HUES6 (cell line): ENCODE results near the gene LIG3.

Experiments used
- H3K27ac ChIP-seq: 2 replicates; pipeline ENCODE4 v1.7.0; 2013; ENCODE audit warnings: low read depth, mild to moderate bottlenecking, low read length, inconsistent platforms
- H3K27me3 ChIP-seq: 2 replicates; pipeline ENCODE4 v1.6.1; 2013; ENCODE audit warnings: low read length; ENCODE audit not compliant: control insufficient read depth, insufficient read depth
- H3K36me3 ChIP-seq: 2 replicates; pipeline ENCODE4 v1.6.1; 2013; ENCODE audit warnings: low read length; ENCODE audit not compliant: control insufficient read depth, insufficient read depth
- H3K4me1 ChIP-seq: 2 replicates; pipeline ENCODE4 v1.6.1; 2013; ENCODE audit warnings: low read length; ENCODE audit not compliant: control insufficient read depth, insufficient read depth
- H3K4me3 ChIP-seq: 2 replicates; pipeline ENCODE4 v1.5.1; 2013; ENCODE audit warnings: low read depth, low read length
- H3K9ac ChIP-seq: one replicate; pipeline ENCODE4 v1.6.1; 2013; ENCODE audit warnings: mild to moderate bottlenecking, low read length
- H3K9me3 ChIP-seq: 2 replicates; pipeline ENCODE4 v1.6.1; 2013; ENCODE audit warnings: low read depth, low read length; ENCODE audit not compliant: control insufficient read depth, insufficient read depth

LIG3 gene

DNA sequence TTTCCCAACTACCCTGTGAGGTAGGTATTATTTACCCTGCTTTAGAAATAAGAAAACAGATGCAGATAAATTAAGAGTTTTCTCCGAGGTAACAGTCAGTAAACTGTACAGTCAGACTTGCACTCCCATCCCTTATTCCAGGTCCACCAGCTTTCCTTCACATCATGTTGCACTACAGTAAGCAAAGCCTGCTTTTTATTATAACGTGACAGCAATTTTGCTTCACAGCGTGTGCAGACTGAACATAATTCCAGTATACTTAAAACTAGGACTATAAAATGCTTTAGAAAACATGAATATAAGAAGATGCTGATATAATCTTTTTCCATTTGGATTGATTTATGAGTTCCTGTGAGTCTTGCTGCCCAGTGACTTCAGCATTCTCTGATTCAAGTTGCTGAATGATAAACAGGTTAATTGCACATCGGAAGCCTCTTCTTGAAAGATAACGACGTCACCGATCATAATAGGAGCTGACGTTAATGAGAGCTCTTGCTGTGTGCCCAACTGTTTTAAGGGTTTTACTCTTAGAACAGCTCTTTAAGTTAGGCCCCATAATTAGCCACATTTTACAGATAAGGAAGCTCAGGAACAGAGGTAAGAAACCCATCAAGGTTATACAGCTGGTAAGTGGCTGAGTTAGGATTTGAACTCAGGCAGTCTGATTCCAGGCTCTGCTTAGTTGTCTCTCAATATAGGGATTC lies 1.4 kb downstream of the LIG3 start:
- peak overlapping the region; percentile 97; the same call in 1 of the 2 replicates for H3K27ac ChIP-seq
- H3K36me3 ChIP-seq, result peaks cover 42% of the 10 kb centered on the region
- peak overlapping the region; percentile 96 for H3K9ac ChIP-seq
- H3K9me3 ChIP-seq, result no peaks in the 10 kb centered on the region
- no peaks in the 10 kb centered on the region for H3K27me3 ChIP-seq
- H3K4me1 ChIP-seq, result peaks cover 4% of the 10 kb centered on the region; the same call in 1 of the 2 replicates
- H3K4me3 ChIP-seq, result peak overlapping the region; percentile 75

DNA sequence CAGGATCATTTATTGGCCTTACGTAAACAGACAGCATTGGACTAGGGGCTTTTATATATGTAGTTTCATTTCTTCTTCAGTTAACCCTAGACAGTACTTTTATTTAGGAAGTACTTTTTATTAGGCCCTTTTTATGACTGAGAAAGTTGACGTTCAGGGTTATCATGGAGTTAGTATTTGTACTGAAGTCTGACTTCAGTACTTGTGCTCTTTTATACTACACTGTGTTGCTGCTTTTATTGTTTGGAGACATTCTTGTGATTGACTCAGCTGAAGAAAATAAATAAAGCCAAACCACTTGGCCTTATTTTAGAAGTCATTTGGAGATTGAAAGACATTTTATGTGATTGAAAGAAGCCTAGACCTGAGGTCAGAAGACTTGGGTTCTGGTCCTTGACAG lies 6.9 kb downstream of the LIG3 start:
- Histone ChIP-seq H3K27me3 (no peaks in the 10 kb centered on the region), H3K9me3 (no peaks in the 10 kb centered on the region), H3K36me3 (peaks cover 91% of the 10 kb centered on the region), H3K4me1 (no peaks in the 10 kb centered on the region), H3K9ac (no peak overlapping the region), H3K27ac (no peak overlapping the region), H3K4me3 (no peak overlapping the region)

DNA sequence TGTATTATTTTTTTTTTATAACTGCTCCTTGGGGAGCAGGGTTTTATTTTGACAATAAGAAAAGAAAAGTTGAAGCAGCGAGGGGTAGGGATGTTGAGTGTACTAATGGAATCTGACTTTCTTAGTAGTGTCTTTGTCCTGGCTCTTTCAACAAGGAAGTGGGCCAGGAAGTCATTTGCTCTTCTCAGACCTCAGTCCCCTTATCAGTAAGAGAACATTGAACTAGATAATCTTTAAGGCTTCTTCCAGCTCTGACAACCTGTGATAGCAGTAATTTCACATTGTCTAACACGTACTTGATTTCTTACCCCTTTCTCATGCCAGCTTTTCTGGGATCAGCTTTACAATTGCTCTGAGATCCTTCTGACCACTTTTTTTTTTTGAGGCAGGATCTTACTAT lies 8.3 kb downstream of the LIG3 start:
- Histone ChIP-seq H3K36me3 (peaks cover 94% of the 10 kb centered on the region), H3K27ac (no peak overlapping the region), H3K4me1 (no peaks in the 10 kb centered on the region), H3K9ac (no peak overlapping the region), H3K9me3 (no peaks in the 10 kb centered on the region), H3K27me3 (no peaks in the 10 kb centered on the region), H3K4me3 (no peak overlapping the region)

DNA sequence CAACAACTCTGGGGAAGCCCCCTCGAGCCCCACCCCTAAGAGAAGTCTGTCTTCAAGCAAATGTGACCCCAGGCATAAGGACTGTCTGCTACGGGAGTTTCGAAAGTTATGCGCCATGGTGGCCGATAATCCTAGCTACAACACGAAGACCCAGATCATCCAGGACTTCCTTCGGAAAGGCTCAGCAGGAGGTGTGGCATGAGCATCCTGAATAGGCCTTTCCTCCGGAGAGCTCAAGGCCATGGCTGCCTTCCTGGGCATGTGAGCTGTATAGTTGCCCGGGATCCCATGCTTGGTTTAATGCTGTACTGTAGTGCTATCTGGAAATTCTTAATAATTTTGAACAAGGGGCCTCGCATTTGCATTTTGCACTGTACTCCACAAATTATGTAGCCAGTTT lies 9.2 kb downstream of the LIG3 start:
- Histone ChIP-seq H3K36me3 (peaks cover 96% of the 10 kb centered on the region), H3K9ac (no peak overlapping the region), H3K4me3 (no peak overlapping the region), H3K9me3 (no peaks in the 10 kb centered on the region), H3K27me3 (no peaks in the 10 kb centered on the region), H3K27ac (no peak overlapping the region), H3K4me1 (no peaks in the 10 kb centered on the region)

DNA sequence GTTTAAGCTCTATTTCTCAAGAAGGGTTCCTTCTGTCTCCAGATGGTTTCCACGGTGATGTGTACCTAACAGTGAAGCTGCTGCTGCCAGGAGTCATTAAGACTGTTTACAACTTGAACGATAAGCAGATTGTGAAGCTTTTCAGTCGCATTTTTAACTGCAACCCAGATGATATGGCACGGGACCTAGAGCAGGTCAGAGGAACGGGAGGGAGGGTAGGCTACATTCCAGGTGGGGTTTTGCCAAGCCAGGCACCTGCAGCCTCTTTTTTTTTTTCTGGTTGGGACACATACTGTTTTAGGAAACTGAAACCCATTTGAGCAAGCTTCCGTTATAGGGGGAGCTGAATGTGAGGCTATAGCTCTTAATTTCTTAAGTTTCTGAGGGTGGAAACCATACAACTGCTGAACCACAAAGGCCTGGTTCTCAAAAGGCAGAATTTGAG lies 10.6 kb downstream of the LIG3 start:
- Histone ChIP-seq H3K27me3 (no peaks in the 10 kb centered on the region), H3K27ac (no peak overlapping the region), H3K9ac (no peak overlapping the region), H3K36me3 (peaks cover 97% of the 10 kb centered on the region), H3K9me3 (no peaks in the 10 kb centered on the region), H3K4me1 (no peaks in the 10 kb centered on the region), H3K4me3 (no peak overlapping the region)

DNA sequence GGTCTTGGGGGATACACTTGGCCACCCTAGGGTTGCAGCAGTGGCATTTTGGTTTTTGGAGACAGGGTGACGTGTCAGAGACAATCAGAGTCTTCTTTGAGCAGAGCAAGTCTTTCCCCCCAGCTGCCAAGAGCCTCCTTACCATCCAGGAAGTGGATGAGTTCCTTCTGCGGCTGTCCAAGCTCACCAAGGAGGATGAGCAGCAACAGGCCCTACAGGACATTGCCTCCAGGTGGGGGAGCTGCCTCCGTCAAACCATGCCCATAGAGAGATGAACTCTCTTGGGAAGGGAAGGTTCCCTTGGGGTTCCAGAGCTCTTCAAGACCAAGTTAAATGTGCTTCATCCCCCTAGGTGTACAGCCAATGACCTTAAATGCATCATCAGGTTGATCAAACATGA lies 11.3 kb downstream of the LIG3 start:
- Histone ChIP-seq H3K4me1 (no peaks in the 10 kb centered on the region), H3K27me3 (no peaks in the 10 kb centered on the region), H3K36me3 (peaks cover 97% of the 10 kb centered on the region), H3K9me3 (no peaks in the 10 kb centered on the region), H3K4me3 (no peak overlapping the region), H3K9ac (no peak overlapping the region), H3K27ac (no peak overlapping the region)

DNA sequence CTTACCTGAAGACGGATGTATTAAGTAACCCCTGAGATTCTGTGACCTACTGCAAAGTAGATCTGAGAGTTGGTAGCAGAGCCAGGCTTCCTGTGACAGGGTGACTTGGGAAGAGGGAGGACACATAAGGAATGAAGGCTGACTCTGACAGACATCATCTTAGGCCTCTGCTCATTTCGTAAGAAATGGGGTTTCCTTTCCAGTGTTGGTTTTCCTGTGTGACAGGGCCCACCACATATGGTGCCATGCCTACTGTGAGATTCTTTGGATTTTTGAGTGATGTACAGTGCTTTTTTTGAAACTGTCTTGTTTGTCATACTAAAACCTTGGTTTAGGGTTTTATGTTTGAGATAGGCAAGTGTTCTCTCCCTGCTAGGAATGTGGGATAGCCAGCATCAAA lies 12.7 kb downstream of the LIG3 start:
- H3K9ac ChIP-seq, result no peak overlapping the region
- no peak overlapping the region for H3K27ac ChIP-seq
- H3K4me1 ChIP-seq, result no peaks in the 10 kb centered on the region
- H3K36me3 ChIP-seq, result peaks cover 100% of the 10 kb centered on the region
- H3K27me3 ChIP-seq, result no peaks in the 10 kb centered on the region
- no peak overlapping the region for H3K4me3 ChIP-seq
- H3K9me3 ChIP-seq, result no peaks in the 10 kb centered on the region

DNA sequence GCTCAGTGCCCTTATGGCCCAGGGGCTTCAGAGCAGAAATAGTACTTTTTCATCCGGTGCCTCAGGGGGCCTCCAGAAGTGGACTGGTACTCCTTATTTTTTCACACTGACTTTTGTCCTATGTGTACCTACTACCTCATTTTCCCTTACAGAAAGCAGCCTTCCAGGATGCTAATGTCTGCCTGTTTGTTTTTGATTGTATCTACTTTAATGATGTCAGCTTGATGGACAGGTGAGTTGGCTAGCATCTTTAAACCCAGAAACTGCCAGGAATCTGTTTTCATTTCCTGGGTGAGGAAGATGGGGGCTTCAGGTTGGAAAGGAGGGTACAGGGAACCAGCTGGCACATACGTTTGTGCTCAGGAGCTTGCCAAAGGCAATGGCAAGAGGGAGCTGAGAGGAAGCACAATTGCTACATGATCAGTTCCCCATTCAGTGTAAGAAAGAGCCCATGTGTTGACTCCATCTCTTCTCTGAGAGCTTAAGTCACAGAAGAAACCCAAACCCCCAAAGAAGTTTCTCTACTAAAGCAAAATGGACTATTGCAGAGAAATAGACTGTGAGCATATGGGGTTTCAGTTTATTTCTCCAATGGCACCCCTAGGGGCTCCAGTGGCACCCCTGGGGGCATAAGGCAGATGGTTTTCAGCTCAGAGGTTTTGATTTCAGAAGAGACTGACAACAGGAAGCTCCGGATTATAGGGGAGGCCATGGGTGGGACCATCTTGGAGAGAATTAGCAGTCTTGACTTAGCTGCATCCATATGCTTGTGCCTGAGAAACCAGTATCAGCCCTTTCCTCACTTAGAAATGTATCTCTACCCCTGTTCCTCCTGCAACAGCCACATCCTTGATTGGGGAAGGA lies 16.3 kb downstream of the LIG3 start:
- no peak overlapping the region for H3K4me3 ChIP-seq
- H3K36me3 ChIP-seq, result peaks cover 98% of the 10 kb centered on the region
- H3K9ac ChIP-seq, result no peak overlapping the region
- no peaks in the 10 kb centered on the region for H3K9me3 ChIP-seq
- H3K27me3 ChIP-seq, result no peaks in the 10 kb centered on the region
- no peaks in the 10 kb centered on the region for H3K4me1 ChIP-seq
- H3K27ac ChIP-seq, result no peak overlapping the region

DNA sequence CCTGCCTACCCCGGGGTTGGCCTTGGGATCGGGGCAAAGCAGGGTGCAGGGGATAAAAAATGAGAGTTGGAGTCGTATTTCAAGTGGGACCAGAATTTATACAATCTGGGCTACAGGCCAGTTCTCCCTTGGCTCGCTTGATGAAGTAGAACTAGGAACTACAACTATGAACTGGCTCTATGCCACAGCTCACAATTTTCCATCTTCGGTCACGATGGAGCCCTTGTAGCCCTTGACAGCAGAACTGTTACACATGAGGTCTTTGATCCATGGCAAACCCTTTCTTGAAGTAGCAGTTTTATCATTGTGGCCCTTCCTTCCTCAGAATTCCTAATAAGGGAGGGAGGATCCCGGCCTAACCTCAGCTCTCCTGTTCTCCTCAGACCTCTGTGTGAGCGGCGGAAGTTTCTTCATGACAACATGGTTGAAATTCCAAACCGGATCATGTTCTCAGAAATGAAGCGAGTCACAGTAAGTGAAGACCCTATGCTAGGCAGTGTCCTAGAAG lies 17.1 kb downstream of the LIG3 start:
- peaks cover 98% of the 10 kb centered on the region for H3K36me3 ChIP-seq
- H3K27me3 ChIP-seq, result no peaks in the 10 kb centered on the region
- H3K27ac ChIP-seq, result no peak overlapping the region
- H3K9ac ChIP-seq, result no peak overlapping the region
- H3K9me3 ChIP-seq, result no peaks in the 10 kb centered on the region
- no peaks in the 10 kb centered on the region for H3K4me1 ChIP-seq
- no peak overlapping the region for H3K4me3 ChIP-seq

DNA sequence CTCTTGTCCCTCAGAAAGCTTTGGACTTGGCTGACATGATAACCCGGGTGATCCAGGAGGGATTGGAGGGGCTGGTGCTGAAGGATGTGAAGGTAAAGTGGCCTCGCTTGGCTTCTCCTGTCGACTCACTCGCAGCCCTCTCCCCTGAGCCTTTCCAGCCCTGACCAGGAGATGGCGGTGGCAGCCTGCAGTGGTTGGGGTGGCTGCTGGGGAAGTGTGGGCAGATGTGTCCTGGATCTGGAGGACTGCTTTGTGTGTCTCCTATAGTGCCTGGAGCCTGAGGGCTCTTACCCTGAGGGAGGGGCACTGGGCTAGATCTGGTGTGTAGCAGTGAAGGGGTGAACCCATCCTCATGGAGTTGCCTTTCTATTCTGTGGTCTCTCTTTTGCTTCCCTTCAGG lies 17.9 kb downstream of the LIG3 start:
- no peak overlapping the region for H3K27ac ChIP-seq
- peaks cover 98% of the 10 kb centered on the region for H3K36me3 ChIP-seq
- H3K27me3 ChIP-seq, result no peaks in the 10 kb centered on the region
- H3K4me1 ChIP-seq, result no peaks in the 10 kb centered on the region
- no peaks in the 10 kb centered on the region for H3K9me3 ChIP-seq
- H3K9ac ChIP-seq, result no peak overlapping the region
- no peak overlapping the region for H3K4me3 ChIP-seq

DNA sequence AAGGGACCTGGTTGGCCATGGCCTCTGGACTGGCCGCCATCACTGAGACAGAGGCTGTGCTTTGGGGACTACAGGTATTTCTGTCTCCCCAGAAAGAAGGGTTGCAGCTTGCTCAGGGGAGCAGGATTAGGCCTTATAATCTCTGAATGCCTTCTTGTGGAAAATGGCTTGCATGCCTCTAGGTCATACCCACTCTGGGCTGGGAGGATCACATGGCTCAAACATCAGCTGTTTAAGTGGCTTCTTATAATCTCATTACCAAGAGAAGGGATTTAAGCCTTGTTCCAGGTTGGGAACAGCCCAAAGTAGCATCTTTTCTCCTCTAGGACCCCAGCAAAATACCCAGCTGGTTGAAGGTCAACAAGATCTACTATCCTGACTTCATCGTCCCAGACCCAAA lies 19.1 kb downstream of the LIG3 start:
- Histone ChIP-seq H3K4me1 (no peaks in the 10 kb centered on the region), H3K27me3 (no peaks in the 10 kb centered on the region), H3K27ac (no peak overlapping the region), H3K36me3 (peaks cover 97% of the 10 kb centered on the region), H3K9me3 (no peaks in the 10 kb centered on the region), H3K4me3 (no peak overlapping the region), H3K9ac (no peak overlapping the region)
